NT2/D1 (cell line): Measurements from ENCODE around the gene C9orf57.

Experiments used
- DNase-seq: peaks from one replicate; pipeline ENCODE4 v3.0.0-alpha.2; 2011; ENCODE audit warnings: low read depth, low spot score
- H3K27me3 ChIP-seq: 2 replicates; pipeline ENCODE4 v1.6.0; 2011; ENCODE audit warnings: mild to moderate bottlenecking; ENCODE audit not compliant: insufficient read length, insufficient read depth
- H3K36me3 ChIP-seq: 2 replicates; pipeline ENCODE4 v1.6.1; 2011; ENCODE audit warnings: mild to moderate bottlenecking, low read length, mixed read lengths; ENCODE audit not compliant: insufficient read depth, insufficient read length
- H3K4me1 ChIP-seq: 2 replicates; pipeline ENCODE4 v1.5.1; 2011; ENCODE audit not compliant: insufficient read depth, insufficient read length
- H3K4me3 ChIP-seq: 2 replicates; pipeline ENCODE4 v1.5.1; 2011; ENCODE audit warnings: low read depth; ENCODE audit not compliant: insufficient read length
- H3K9ac ChIP-seq: 2 replicates; pipeline ENCODE4 v1.6.0; 2011; ENCODE audit warnings: low read depth; ENCODE audit not compliant: insufficient read length
- H3K9me3 ChIP-seq: 2 replicates; pipeline ENCODE4 v1.5.1; 2011; ENCODE audit warnings: mild to moderate bottlenecking, low read length; ENCODE audit not compliant: insufficient read depth
- SUZ12 ChIP-seq: IDR thresholded peaks from 2 replicates; pipeline ENCODE4 v1.6.1; 2011; ENCODE audit not compliant: insufficient read length, insufficient read depth; ENCODE audit errors: extremely low read depth
- YY1 ChIP-seq: IDR thresholded peaks from 2 replicates; pipeline ENCODE4 v1.6.1; 2011; ENCODE audit not compliant: insufficient read length, insufficient read depth
- ZNF274 ChIP-seq: IDR thresholded peaks from 2 replicates; pipeline ENCODE4 v1.6.1; 2011; ENCODE audit warnings: mild to moderate bottlenecking, low read depth, low read length

Gene C9orf57

GRCh38 chr9:72052122-72052521 lies 8.3 kb downstream of the C9orf57 start:
- no peak for DNase-seq
- Histone ChIP-seq H3K4me3 (no peak overlapping the region), H3K9ac (no peak overlapping the region), H3K9me3 (no peaks in the 10 kb centered on the region), H3K27me3 (no peaks in the 10 kb centered on the region), H3K36me3 (no peaks in the 10 kb centered on the region), H3K4me1 (no peaks in the 10 kb centered on the region)
- TF ChIP-seq ZNF274 (no peak), SUZ12 (no peak), YY1 (no peak)

- TF ChIP-seq YY1 = no peak
- TF ChIP-seq SUZ12 = no peak
- TF ChIP-seq ZNF274 = no peak
- Histone ChIP-seq H3K4me3 (no peak overlapping the region), H3K9me3 (no peaks in the 10 kb centered on the region), H3K27me3 (no peaks in the 10 kb centered on the region), H3K4me1 (no peaks in the 10 kb centered on the region), H3K9ac (no peak overlapping the region), H3K36me3 (no peaks in the 10 kb centered on the region)
- no peak for DNase-seq
Measured at GRCh38 chr9:72048850-72049249, 11.6 kb downstream of the C9orf57 start.

GRCh38 chr9:72046630-72047456 lies 13.6 kb downstream of the C9orf57 start:
- Histone ChIP-seq H3K9me3 (no peaks in the 10 kb centered on the region), H3K9ac (no peak overlapping the region), H3K4me1 (no peaks in the 10 kb centered on the region), H3K27me3 (no peaks in the 10 kb centered on the region), H3K4me3 (no peak overlapping the region), H3K36me3 (no peaks in the 10 kb centered on the region)
- no peak for TF ChIP-seq SUZ12
- no peak for TF ChIP-seq ZNF274
- TF ChIP-seq YY1 = no peak
- no peak for DNase-seq

- H3K9ac ChIP-seq = no peak overlapping the region
- no peak for DNase-seq
- H3K27me3 ChIP-seq = no peaks in the 10 kb centered on the region
- H3K4me3 ChIP-seq = no peak overlapping the region
- TF ChIP-seq YY1 = no peak
- no peak for TF ChIP-seq SUZ12
- TF ChIP-seq ZNF274 = no peak
- no peaks in the 10 kb centered on the region for H3K4me1 ChIP-seq
- H3K9me3 ChIP-seq = no peaks in the 10 kb centered on the region
- no peaks in the 10 kb centered on the region for H3K36me3 ChIP-seq
Measured at GRCh38 chr9:72044095-72044494, 16.3 kb downstream of the C9orf57 start.

- no peaks in the 10 kb centered on the region for H3K4me1 ChIP-seq
- no peak overlapping the region for H3K9ac ChIP-seq
- H3K27me3 ChIP-seq = no peaks in the 10 kb centered on the region
- no peak overlapping the region for H3K4me3 ChIP-seq
- no peaks in the 10 kb centered on the region for H3K36me3 ChIP-seq
- H3K9me3 ChIP-seq = no peaks in the 10 kb centered on the region
- TF ChIP-seq SUZ12 = no peak
- no peak for DNase-seq
Measured at GRCh38 chr9:72043576-72043975, 16.8 kb downstream of the C9orf57 start.

GRCh38 chr9:72042928-72043327 lies 17.5 kb downstream of the C9orf57 start:
- Histone ChIP-seq H3K4me1 (no peaks in the 10 kb centered on the region), H3K36me3 (no peaks in the 10 kb centered on the region), H3K4me3 (no peak overlapping the region), H3K27me3 (no peaks in the 10 kb centered on the region), H3K9ac (no peak overlapping the region), H3K9me3 (no peaks in the 10 kb centered on the region)
- no peak for TF ChIP-seq YY1
- DNase-seq = no peak

- no peak for DNase-seq
- TF ChIP-seq ZNF274 (no peak), SUZ12 (no peak), YY1 (no peak)
- Histone ChIP-seq H3K9ac (no peak overlapping the region), H3K4me1 (no peaks in the 10 kb centered on the region), H3K27me3 (no peaks in the 10 kb centered on the region), H3K9me3 (no peaks in the 10 kb centered on the region), H3K36me3 (no peaks in the 10 kb centered on the region), H3K4me3 (no peak overlapping the region)
Measured at GRCh38 chr9:72041775-72042194, 18.6 kb downstream of the C9orf57 start.

- TF ChIP-seq YY1 (no peak), ZNF274 (no peak), SUZ12 (no peak)
- no peaks in the 10 kb centered on the region for H3K9me3 ChIP-seq
- no peak for DNase-seq
- H3K4me1 ChIP-seq = no peaks in the 10 kb centered on the region
- no peak overlapping the region for H3K4me3 ChIP-seq
- no peaks in the 10 kb centered on the region for H3K27me3 ChIP-seq
- no peaks in the 10 kb centered on the region for H3K36me3 ChIP-seq
- no peak overlapping the region for H3K9ac ChIP-seq
Measured at GRCh38 chr9:72041369-72041768, 19.0 kb downstream of the C9orf57 start.
